GM12801 (cell line): ENCODE results near the gene E2F8.

ENCODE experiments used
- CTCF ChIP-seq: IDR thresholded peaks from one replicate; pipeline ENCODE4 v1.5.1; 2011; ENCODE audit warnings: control low read depth; ENCODE audit not compliant: insufficient read length; ENCODE audit errors: extremely low read depth

The E2F8 gene

GRCh38 chr11:19200410-19201201 is 40.1 kb downstream of the E2F8 start:
- no peak for TF ChIP-seq CTCF

GRCh38 chr11:19199771-19200170 is 41.0 kb downstream of the E2F8 start:
- no peak for TF ChIP-seq CTCF

GRCh38 chr11:19199048-19199447 is 41.7 kb downstream of the E2F8 start:
- no peak for TF ChIP-seq CTCF

GRCh38 chr11:19196432-19196831 is 44.3 kb downstream of the E2F8 start:
- TF ChIP-seq CTCF, result no peak

GRCh38 chr11:19194620-19195308 is 46.0 kb downstream of the E2F8 start:
- no peak for TF ChIP-seq CTCF

GRCh38 chr11:19193916-19194315 is 46.8 kb downstream of the E2F8 start:
- TF ChIP-seq CTCF, result no peak

- no peak for TF ChIP-seq CTCF
Measured at GRCh38 chr11:19191530-19192169, 49.1 kb downstream of the E2F8 start.
